GM19324 (cell line): ENCODE measurements around the gene UGT1A8.
"Not testable (repeated sequence)": the region's sequence is repeated elsewhere in the genome, so short reads cannot be mapped to it uniquely, and the experiment has no call there.

Source experiments
- ATAC-seq: cut with Tn5 transposase; IDR thresholded peaks from one replicate; pipeline ENCODE4 v1.9.1; 2021; ENCODE audit warnings: mild to moderate bottlenecking, moderate library complexity; ENCODE audit not compliant: unreplicated experiment, low FRiP score

The UGT1A8 gene

GRCh38 chr2:233711312-233712008 is 94.0 kb downstream of the UGT1A8 start:
- no peak for ATAC-seq

GRCh38 chr2:233712611-233713261 is 95.3 kb downstream of the UGT1A8 start, which contains the start of gene UGT1A5:
TSS of gene UGT1A5 (plus strand) at chr2:233712907. CDS start at chr2:233712992, 85 bp downstream.
- no peak for ATAC-seq

- ATAC-seq: no peak
Measured at GRCh38 chr2:233713262-233713615, 95.8 kb downstream of the UGT1A8 start.

- ATAC-seq: no peak
Measured at GRCh38 chr2:233714121-233714520, 96.7 kb downstream of the UGT1A8 start.

GRCh38 chr2:233718552-233718951 is 101.1 kb downstream of the UGT1A8 start, which contains the start of gene UGT1A4:
TSS of gene UGT1A4 (plus strand) at chr2:233718736. CDS start at chr2:233718821, 85 bp downstream.
- no peak for ATAC-seq

- ATAC-seq: no peak
Measured at GRCh38 chr2:233728723-233729301, 111.4 kb downstream of the UGT1A8 start, which contains the start of gene UGT1A3. TSS of gene UGT1A3 (plus strand) at chr2:233729042. CDS start at chr2:233729127, 85 bp downstream.

GRCh38 chr2:233736868-233737653 is 119.6 kb downstream of the UGT1A8 start:
- not testable (repeated sequence) for ATAC-seq

- ATAC-seq: no peak
Measured at GRCh38 chr2:233740870-233741269, 123.4 kb downstream of the UGT1A8 start.

GRCh38 chr2:233743464-233744259 is 126.2 kb downstream of the UGT1A8 start:
- no peak for ATAC-seq

- ATAC-seq: no peak
Measured at GRCh38 chr2:233745073-233745755, 127.8 kb downstream of the UGT1A8 start.

- not testable (repeated sequence) for ATAC-seq
Measured at GRCh38 chr2:233745838-233746237, 128.4 kb downstream of the UGT1A8 start.

- no peak for ATAC-seq
Measured at GRCh38 chr2:233746475-233747282, 129.2 kb downstream of the UGT1A8 start.

- no peak for ATAC-seq
Measured at GRCh38 chr2:233747283-233747544, 129.8 kb downstream of the UGT1A8 start.

GRCh38 chr2:233750689-233751088 is 133.3 kb downstream of the UGT1A8 start:
- ATAC-seq: not testable (repeated sequence)

- not testable (repeated sequence) for ATAC-seq
Measured at GRCh38 chr2:233751212-233752009, 134.0 kb downstream of the UGT1A8 start.

GRCh38 chr2:233754872-233755611 is 137.6 kb downstream of the UGT1A8 start:
- no peak for ATAC-seq

GRCh38 chr2:233756429-233757081 is 139.1 kb downstream of the UGT1A8 start:
- no peak for ATAC-seq
